ENCODE measurements around the gene NOTUM.

The NOTUM gene

DNA sequence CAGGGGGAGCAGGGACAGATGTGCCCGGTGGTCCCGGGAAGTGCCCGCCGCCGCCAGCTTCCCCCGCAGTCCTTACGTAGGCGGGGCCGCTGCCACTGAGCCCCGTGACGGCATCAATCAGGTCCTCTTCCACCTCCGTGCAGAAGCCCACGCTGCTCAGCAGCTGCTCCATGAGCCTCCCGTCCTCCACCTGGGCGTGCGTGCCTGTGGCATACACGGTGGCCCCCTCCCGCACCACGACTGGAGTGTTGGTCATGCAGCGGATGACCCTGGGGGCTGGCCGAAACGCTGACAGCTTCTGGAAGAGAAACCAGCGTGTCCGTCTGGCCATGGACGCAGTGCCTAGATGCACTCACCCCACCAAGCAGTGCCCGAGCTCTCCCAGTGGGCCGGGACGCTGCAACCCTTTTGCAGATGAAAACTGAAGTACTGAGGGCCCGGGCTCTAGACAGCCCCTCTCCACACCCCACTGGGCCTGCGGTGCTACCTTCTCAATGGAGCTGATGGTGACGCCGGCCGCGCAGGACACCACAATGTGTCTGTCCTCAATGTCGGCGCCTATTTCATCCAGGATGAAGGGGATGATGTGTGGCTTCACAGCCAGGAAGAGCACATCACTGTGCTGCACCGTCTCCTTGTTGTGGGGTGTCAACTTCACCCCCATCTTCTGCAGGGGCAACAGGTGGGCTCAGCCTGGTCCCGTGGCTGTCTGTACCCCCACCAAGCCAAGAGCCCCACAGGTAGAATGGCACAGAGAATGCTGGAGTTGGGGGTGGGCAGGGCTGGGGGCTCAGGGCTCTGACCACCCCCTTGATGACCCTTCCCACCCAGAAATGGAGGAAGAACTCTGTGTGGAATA, 25.9 kb downstream of the NOTUM start:
- no peak for FAIRE-seq

DNA sequence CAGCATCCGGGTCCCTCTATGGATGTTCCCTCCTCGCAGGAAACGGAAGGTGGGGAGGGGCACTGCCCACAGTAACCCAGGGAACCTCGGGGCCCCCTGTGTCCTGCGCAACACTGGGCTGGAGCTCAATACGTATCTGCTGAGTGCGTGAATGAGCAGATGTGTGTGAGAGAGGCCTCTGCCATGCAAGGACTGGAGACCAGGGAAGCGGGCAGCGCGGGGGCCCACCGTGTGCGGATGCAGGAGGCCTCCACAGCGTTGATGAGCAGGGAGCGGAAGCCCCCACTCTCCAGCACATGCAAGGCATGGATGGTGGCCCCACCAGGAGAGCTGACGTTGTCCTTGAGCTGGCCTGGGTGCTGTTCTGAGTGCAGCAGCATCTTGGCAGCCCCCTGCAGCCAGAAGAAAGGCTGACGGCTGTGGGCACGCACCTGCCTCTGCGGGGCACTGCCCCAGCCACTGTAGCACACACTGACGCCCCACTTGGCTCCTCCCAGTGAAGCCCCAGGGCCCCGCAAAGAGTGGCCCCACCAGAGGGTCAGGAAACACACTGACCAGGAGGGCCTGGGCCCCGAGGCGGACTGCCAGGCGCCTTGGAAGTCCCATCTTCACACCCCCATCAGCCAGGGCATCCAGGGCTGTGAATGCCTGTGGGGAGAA, 26.8 kb downstream of the NOTUM start:
- no peak for FAIRE-seq

DNA sequence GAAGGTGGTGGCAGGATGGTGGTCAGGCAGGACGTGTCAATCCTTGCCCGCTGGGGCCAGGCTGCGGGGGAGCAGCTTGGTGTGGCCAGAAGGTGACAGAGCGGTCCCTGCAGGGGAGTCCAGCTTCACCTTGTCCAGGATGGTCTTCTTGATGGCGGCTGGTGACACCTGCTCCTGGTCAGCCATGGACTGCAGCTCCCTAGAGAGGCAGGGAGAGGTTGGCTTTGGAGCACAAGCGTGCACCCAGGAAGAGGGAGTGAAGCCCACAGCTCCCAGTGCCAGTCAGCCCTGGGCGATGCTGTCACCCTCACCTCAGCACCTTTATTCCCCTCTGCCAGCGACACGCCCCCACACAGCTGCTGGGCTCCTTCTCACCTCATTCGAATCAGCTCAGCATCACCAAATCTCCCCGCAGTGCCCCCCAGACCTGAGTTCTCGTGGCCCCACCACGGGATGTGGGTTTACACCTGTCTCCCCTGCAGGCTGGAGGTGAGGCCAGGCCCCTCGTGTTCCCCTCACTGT, 27.7 kb downstream of the NOTUM start:
- no peak for FAIRE-seq

DNA sequence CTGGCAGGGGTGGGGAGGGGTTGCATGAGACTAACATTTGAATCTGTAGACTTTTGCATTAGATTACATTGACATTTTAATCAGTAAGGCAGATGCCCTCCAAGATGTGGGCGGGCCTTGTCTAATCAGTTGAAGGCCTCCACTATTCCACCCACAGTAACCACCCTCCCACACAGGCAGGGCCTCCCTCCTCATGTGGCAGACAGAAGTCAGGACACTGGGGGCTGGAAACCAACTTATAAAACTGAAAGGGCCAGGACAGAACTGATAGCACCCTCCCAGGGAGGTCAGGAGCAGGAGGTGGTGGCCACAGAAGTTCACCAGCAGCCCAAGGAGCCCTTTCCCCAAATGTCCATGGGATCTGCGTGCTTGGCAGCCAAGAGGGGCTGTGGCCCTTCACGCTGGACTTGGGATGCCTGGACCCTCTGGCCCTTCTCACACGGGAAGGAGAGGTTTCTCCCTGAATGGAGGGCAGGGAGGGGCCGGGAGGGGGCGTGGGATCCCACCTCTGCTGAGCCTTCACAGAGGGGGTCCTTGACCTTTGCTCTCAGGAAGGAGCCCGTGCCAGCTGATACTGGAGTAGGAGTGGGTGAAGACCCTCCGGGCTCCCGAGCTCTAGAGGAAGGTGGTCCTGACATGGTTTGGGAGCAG, 28.5 kb downstream of the NOTUM start:
- no peak for FAIRE-seq

DNA sequence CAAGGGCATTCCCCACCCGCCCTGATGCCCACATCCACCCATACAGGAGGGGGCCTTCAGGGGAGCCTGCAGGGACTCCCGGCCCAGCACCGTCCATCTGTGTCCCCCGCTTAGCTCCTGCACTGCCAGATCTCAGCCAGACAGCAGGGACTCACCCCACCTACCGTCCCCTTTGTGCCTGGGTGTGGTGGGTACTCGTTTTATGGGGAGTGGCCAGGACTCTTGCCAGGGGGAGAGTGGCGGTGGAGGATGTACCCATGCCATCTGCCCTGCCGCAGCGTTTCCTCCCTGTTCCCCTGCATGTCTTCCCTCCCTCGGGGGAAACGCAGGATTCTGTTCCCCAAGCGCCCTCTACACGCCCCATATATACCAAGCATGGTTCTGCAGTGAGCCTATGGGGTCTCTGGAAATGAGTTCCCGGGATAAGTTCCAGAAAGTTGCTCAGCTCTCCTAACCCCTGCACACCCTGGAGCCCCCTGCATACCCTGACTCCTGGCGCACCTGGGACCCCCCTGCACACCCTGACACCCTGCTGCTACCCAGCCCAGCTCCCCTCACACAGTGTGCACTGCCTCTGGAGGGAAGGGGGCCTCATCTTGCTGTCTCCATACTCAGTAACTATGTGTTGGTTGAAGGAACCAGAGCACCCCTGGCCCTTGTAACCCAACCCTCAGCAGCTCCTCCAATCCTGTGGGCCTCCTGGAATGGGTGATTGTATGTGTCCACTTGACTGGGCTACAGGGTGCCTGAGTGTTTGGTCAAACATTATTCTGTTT, 29.2 kb downstream of the NOTUM start:
- no peak for FAIRE-seq

DNA sequence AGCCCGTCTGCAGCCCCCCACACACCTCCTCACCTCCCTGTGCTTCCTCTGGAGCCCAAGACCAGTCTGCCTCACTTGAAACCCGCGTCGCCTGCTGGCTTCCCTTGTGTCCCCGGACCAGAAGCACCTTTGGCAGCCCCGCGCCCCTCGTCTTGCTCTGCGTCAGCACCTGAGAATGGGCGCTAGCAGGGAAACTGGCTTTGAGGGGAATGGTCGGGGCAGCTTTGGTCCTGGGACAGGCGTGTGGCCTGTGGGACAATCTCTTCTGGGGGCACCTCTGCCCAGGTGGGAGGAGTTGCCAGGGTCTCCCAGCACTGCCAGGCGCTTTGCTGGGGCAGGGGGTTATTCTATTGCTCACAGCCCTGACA, 29.8 kb downstream of the NOTUM start:
- no peak for FAIRE-seq

DNA sequence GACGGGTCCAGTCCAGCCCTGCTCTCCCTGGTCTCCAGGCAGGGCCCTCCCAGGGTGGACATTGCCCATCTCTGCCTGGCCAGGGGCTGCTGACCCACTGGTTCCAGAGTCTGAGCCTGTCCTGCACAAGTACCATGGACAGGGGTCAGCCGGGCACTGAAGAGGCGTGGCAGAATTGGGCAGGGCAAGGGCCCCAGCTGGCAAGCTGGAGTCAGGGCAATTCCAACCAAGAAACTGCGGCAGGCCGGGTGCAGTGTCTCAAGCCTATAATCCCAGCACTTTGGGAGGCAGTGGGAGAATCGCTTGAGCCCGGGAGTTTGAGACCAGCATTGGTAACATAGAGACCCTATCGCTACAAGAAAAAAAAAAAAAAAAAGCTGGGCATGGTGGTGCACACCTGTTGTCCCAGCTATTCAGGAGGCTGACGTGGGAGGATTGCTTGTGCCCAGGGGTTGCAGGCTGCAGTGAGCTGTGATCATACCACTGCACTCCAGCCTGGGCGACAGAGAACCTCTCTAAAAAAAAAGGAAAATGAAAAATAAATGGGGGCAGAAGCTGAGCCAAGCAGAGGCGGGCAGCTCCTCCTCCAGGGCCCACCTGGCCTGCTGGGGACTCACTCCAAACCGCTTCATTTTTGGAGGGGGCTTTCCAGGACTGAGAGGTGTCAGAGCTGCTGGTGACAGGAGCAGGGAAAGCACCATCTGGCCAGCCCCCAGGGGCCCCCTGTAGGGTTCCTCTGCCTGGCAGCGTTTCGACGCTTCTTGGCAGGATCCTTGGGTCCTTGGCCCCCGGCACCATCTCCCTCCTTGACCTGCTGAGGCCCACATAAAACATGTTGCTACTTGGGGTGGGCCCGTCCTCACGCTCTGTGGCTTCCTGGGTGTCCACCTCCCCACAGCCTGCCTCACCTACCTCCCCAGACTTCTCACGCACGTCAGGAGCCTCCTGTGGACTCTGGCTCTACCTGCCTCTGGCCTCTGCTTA, 30.6 kb downstream of the NOTUM start:
- no peak for FAIRE-seq

DNA sequence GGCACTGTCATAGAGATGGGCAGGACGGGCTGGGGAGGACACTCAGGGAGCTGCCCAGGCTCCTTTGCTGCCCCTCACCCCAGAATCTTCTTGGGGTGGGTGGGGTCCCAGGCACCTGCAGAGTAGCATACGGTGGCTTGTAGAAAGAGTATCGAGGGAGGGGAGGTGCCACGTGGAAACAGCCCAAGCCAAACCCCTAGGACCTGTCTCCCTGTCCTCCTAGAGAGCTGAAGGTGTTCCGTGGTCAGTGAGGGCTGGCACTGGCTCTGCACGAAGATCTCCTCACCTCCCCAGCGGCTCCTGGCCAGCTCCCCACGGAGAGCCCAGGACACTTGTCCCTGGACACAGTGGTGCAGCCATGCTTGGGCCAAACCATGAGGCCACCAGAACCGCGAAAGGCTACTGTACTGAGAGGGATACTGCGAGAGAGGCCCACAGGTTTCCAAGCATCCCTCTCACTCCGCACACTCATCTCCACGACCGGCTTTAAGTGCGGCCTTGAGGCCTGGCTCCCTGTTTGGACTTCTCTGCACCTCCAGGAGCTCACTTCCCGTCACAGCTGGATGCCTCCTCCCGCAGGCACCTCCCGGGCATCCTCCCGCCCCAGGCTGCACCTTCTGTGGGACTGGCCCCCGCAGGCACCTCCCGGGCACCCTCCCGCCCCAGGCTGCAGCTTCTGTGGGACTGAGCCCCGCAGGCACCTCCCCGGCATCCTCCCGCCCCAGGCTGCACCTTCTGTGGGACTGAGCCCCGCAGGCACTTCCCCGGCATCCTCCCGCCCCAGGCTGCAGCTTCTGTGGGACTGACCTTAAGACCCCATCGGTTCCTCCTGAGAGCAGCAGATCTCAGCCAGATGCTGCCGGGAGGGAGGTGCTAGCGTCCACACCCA, 31.5 kb downstream of the NOTUM start:
- FAIRE-seq: no peak

DNA sequence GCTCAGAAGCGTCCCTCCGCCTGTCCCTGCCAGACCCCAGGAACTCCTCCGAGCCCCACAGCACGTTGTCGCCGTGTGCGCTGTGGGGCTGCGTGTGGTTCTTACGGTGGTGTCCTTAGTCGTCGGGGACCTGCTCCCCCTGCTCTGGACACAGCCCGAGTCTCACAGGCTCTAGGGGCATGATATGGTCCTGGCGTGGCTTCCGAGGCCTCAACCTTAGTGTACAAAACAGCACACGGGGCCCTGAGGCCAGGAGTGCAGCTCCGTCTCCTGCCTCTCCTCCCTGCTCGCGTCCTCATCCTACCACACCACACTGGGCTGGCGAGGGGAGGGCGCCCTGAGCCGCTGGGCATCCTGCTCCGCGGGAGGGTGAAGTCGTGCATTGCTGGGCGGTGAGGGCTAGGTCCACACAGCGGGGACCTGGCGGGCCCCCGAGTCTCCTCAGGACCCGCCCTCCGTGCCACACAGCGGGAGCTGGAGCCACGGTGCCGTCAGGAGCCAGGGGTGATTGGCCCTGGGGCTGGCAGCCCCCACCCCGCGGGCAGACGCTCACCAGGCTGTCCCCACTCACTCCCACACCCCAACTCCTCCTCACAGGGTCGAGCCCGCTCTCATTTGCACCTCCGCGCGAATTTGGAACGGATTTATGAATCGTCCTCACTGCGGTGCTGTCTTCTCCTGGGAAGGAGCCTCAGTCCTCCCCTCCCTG, 32.3 kb downstream of the NOTUM start:
- no peak for FAIRE-seq

DNA sequence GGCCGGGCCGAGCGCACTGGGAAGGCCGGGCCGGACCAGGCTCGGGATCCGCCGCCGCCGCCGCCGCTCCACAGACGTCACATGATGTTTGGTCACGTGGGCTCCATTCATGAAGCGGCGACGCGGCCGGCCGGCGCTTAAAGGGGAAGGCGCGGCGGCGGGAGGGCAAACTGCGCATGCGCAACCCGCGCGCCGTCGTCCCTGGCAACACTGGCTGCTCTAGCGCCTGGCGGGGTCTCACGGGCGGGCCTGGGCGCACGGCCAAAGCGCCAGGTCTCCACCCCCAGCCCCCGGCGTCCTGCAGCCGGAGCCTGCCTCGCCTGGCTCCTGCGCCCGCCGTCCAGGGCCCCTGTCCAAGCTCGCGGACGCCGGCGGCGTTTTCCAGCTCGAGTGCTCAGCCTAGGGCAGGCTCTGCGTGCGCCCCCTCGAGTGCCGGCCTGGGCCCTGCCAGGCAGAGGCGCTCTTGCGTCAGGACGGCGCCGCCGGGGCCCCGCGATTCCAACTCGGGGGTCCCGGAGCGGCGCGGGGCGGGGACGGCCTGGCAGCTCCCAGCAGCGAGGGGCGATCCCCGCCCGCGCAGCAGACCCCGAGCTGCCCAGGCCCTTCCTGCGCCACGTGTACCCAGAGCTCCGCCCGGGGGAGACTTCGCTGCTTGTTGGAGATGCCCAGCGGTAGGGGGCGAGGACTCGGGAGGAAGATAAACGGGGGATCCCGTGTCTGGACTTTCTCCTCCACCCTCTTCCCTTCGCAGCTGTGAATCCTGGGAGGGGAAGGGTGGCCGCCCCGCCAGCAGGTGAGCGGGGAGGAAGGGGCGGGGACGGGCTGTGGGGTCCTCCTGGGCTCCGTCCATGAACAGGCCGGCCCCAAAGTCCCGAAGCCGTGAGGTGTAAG, 33.1 kb downstream of the NOTUM start, which contains the start of gene MAFG:
Gene MAFG (minus strand): TSS at position 83 of the 891 bp plus-strand sequence. CDS start 4,550 bp downstream, outside the sequence.
- no peak for FAIRE-seq

DNA sequence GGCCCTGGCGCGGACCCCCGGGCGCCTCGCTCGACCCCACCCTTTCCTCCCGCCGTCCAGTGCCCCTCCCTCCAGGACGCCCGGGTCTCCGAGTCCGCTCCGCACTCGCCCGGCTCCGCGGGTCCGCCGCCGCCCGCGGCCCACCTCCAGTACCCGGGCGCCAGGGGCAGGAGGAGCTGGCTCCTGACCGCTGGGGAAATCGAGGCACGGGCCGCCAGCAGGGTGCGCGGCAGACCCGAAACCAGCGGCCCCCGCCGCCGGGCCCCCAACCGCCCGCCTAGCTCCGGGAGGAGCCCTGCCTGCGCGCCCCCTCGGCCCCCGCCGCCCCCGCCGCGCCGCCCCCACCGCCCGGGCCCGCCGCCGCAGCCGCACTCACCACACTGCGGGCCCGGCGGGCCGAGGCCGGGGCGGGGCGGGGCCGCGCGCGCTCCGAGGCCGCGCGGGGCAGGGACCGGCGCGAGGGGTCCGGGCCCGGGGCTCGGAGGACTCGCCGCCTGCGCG, 33.8 kb downstream of the NOTUM start:
- no peak for FAIRE-seq

DNA sequence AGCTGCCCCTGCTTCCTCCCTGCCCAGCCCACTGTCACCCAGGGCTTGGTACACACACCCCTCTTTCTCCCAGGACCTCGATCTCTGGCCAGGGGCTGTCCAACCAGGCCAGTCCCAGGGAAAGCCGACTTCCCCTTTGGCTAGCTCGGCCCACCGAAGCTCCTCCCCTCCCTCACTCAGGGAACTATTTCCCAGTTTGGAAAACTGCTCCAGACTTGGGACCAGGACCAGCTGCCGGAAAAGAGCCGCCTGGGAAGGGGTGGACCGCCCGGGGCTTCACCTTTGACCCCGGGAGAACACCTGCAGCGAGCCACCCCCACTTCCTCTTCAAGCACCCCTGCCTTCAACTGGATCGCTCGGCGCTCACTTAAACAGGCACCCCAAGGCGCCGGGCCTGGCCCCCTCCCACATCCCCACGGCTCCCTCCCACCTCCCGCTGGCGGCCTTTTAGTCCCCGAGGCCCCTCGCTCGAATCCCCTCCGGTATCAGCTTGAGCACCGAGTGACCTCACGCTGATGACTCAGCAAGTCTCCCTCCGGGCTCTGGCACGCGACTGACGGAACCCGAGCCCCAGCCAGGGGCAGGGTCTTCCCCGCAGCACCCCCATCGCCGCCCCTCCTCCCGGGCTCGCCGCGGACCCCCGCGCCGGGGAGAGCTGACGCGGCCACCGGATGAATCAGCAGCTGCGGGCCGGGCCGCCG, 34.4 kb downstream of the NOTUM start:
- FAIRE-seq: no peak

DNA sequence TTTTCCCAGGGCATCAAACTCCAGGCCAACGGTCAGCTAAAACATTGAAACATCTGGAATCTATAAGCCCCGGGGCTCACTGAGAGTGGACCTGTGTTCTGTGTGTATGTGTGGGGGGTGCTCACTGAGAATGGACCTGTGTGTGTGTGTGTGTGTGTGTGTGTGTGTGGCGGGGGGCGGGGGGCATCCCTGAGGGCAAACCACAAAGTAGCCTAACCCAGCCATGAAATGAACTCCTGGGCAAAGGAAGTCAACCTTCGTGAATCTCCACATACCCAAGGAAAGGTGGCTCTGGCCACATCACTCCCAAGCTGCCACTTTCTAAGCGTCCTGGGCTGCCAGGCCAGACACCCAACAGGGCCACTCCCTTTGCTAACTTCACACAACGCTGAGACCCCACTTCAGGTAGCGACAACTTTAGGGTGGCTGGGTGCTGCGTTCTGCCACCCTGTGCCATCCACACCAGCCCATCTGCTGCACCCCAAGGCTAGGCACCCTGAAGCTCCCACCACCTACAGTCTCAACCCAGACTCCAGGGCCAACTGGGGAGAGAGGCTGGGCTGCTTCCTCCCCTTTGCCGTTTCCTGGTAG, 35.0 kb downstream of the NOTUM start:
- no peak for FAIRE-seq

DNA sequence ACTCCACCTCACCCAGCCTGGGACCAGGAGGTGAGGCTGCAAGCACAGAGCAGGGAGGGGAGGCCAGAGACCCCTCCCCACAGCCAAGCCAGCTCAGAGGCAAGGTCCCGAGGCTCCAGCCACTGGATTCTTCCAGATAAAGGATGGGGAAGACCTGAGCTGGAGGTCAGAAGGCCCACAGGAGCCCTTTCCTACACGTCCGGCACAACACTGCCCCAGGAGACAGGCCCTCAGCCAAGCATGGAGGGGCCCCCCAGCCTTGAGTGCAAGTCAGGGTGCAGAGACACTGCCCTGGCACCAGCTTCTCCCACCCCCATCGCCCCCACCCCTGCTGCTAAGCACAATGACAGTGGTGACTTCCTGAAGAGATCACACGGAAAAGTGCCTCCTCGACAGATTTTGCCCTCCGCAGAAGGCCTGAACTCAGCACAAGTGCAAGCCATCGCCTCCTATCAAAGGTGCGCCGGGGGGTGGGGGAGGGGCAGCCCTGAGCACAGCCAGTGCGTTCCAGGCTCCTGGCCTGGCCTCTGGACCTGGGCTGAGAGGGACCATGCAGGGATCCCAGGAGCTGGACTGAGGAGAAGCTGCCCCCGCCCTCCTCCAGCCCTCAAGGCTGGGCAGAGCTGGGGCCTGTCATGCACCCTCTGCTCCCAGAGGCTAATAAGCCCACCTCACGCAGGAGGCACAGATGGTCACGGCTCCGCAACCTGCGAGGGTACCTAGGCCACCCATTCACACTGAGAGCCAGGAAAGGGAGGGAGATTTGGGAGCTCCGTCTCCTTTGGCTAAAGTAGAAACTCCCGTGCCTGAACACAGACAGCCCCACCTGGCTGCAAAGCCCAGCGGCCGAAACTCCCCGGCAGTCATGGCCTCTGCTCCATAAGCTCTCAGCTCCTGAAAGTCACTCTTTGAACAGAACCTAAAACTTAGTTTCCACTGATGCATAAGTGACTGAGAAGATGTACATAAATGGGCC, 36.1 kb downstream of the NOTUM start:
- FAIRE-seq: no peak

DNA sequence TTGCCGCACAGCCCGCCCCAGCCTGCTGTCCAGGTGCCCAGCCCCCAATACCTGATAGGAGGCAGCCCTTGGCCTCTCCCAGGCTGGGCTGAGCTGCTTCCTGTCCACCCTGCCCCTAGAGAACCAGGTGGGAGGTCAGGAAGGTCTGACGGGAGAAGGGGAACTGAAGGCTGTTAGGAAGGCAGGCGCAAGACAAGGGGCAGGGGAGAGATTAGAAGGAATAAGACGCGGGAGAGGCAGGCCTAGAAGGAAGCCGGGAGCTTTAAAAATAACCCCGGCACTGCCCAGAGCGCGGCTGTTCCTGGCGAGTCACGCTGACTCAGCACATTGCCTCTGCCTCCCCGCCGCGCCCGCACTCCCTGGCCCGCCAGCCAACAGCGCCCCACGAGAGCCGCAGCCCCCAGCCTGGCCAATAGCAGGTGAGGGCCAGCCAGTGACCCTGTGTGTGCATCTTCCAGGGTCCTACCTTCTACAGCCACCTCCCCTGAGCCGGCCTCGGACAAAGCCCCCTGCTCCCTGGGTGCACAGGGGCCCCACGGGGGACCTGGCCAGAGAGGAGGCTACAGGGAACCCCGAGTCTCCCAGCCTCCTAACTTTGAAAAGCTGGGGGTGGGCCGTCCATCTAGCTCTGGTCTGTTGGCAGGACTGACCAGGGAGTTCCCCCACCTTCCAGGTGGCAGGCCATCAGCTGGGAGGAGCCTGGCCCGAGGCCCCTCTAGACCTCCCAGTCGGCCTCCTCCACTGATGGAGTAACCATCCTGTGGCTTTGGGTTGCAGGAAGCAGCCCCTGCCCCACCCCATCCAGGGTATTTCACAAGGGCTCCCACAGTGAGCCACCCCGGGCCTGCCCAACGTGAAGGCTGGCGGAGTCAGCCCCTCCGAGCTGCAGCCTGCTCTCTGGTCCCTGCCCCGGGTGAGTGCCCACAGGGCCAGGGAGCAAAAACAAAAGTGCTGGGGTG, 37.4 kb downstream of the NOTUM start:
- no peak for FAIRE-seq

Data from endometrium (tissue), 2 donors.